GM18517 (cell line): ENCODE measurements around the gene BMP2K.

Experiments used
- ATAC-seq: cut with Tn5 transposase; IDR thresholded peaks from one replicate; pipeline ENCODE4 v1.9.1; 2021; ENCODE audit warnings: mild to moderate bottlenecking, moderate library complexity; ENCODE audit not compliant: unreplicated experiment

The BMP2K gene

GRCh38 chr4:78776079-78776728, at the start of gene BMP2K:
BMP2K (plus strand) TSS chr4:78776350; CDS start chr4:78776544, 194 bp downstream.
- ATAC-seq = peak; percentile 51

DNA sequence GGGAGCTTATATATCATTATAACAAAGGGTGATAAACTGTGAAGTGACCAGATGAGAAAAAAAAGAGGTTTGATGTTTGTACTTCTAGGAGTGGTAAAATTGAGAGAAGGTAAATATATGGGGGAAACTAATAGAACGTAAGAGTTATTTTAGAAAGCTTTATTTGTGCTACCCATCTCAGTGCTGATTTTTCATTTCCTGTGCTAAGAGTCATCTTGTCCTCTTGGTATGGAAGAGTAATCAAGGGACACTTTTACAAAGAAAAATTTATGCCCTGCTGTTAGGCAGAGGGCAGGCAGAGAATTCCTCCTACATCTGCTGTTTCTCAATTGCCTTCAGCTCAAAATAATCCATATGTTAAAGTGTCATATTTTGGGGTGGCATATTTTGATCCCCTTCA, 49.6 kb upstream of the BMP2K start:
- ATAC-seq = no peak

- no peak for ATAC-seq
These were observed 43.6 kb upstream of the BMP2K start for GRCh38 chr4:78732332-78733104.

DNA sequence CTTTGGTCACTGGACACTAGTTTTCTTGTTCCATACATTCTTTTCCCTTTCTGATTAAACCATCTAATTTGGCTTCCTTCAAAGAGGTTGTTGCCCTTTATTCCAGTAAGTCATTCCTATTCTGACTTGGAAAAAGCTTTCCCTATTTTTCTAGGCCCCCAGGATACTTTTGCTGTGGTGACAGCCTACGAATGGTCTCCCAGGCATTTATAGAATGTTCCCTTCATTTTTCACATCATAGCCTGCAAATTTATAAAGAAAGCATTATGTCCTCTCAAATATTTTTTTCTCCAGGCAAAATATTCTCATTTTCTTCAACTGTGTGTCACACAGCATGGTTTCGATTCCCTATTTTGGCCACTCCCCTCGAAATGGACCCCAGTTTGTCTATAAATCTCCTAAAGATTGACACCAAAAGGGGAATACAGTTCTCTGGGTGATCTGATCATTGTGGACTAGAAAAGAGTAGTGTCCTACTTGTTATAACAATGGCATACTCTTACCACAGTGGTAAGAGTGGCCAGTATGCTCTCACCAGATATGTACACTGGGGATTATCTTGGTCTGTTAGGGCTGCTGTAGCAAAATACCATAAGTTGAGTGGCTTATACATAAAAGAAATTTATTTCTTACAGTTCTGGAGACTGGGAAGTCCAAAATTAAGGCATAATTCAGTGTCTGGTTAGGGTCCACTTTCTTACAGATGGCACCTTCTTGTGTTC, 41.5 kb upstream of the BMP2K start:
- ATAC-seq = no peak

DNA sequence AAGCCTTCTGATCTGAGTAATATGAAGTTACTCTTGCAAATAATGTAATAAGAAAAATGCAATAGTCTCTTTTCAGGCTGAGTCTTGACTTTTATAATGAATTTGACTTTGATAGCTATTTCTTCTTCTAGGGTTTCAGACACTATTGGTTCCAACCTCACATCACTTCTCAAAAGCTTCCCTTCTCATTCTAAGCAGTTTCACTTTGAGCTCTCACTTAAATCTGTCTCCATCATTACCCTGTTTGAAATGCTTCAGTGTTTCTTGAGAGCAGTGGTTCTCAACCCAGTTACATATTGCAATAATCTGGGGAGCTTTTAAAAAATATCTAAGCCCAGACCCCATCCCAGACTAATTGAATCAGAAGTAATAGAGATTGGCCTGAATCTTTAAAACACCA, 40.5 kb upstream of the BMP2K start:
- ATAC-seq = peak; percentile 59

DNA sequence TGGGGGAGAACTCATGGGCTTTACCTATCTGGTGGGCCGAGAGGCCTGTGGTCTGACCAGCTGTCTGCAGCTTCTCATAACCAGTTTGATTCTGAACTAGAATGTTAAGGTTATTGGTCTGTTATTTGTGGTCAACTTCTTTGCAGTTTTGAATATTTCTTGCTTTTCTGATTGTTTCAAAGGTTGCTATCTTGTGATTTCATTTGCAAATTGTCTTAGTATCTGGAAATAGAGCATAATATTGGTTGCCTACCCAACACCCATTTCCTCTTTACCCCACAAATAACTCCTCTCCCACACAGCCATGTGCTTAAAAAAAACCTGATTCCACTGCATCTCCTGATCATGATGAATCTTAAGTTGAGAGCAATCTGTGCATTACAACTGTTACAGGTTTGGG, 39.1 kb upstream of the BMP2K start:
- peak; percentile 42 for ATAC-seq

DNA sequence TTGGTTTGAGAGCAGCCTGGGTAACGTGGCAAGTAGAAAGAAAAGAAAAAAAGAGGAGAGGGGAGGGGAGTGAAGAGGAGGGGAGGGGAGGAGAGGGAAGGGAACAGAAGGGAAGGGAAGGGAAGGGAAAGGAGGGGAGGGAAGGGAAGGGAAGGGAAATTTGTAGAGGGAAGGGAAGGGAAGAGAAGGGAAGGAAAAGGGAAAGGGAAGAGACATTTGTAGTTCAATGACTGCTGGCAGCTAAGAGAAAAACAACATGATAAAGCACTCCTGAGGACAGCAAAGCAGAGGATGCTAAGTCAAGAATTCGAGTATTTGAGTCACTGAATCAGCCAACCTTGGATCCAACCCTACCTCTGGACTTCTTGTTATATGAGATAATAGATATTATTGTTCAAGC, 38.2 kb upstream of the BMP2K start:
- no peak for ATAC-seq

DNA sequence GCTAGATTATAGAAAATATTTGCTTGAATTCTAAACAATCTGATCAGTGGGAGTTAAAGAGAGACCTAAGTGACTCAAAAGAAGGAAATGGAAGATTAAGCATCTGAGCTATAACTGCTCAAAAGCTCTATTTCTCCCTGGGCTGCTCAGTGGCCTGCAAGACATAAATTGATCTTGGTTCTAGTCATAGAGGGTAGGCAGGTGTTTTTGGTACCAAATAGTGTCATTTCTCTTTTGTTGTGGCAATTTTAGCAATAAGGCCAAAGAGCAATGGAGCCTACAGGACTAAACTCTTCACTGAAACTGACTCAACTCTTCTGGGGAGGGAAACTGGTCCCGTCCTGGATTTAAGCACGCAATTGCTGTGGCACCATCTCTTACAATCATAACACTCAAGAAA, 33.9 kb upstream of the BMP2K start:
- ATAC-seq = peak; percentile 54

GRCh38 chr4:78747475-78747922, 28.7 kb upstream of the BMP2K start:
- ATAC-seq = no peak

DNA sequence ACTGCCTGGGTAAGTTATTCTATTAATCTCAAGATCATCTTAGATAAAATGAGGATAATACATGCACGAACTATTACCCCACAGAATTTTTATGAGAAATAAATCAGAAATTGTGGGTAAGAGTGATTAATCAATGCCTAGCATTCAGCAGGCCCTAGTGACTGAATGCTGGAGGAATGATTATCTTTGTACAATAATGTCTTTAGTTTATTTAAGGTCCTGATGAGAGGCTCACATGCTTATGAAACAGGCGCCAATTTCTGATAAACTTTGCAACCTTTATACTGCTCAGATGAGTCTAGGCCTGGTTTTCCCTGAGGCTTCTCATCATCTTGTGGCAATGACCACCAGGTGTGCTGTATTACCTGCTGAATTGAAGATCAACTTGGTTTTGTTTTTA, 27.8 kb upstream of the BMP2K start:
- no peak for ATAC-seq

- ATAC-seq = peak; percentile 24
These were observed 26.7 kb upstream of the BMP2K start for GRCh38 chr4:78749258-78749971.

GRCh38 chr4:78749972-78750727, 26.0 kb upstream of the BMP2K start:
- peak; percentile 97 for ATAC-seq

- no peak for ATAC-seq
These were observed 23.1 kb upstream of the BMP2K start for GRCh38 chr4:78753091-78753490.

DNA sequence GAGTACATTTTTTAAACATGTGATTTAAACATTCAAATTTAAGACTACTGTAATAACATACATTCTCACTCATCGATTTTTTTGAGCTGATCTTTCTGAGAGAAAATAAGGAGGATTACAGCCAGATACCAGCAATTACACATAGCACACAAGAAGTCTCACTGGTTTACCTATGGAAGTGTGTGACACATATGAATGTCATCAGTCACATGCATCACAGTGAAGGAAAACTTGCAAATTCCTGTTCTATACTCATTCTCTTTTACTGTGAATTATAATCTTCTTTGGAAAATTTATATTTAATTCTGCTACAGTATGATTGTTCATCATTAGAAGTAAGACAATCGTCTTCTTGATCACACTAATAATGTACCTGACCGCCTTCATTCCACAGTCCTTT, 21.3 kb upstream of the BMP2K start:
- ATAC-seq = no peak

- ATAC-seq = no peak
These were observed 20.0 kb upstream of the BMP2K start for GRCh38 chr4:78756137-78756536.

DNA sequence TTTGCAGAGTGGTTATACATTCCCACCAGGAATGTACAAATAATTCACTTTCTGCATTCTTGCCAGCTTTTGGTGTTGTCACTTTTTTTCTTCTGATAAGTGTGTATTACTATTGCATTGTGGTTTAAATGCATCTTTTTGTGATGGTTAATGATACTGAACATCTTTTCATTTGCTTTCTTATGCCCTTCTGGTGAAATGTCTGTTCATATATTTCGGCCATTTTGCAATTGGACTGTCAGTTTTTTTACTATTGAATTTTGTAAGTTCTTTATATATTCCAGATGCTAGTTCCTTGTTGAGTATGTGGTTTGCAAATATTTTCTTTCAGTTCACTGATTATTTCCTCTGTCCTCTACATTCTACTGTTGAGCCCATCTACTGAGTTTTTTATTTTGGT, 19.4 kb upstream of the BMP2K start:
- ATAC-seq = no peak

- ATAC-seq = no peak
These were observed 18.6 kb upstream of the BMP2K start for GRCh38 chr4:78757574-78757973.

DNA sequence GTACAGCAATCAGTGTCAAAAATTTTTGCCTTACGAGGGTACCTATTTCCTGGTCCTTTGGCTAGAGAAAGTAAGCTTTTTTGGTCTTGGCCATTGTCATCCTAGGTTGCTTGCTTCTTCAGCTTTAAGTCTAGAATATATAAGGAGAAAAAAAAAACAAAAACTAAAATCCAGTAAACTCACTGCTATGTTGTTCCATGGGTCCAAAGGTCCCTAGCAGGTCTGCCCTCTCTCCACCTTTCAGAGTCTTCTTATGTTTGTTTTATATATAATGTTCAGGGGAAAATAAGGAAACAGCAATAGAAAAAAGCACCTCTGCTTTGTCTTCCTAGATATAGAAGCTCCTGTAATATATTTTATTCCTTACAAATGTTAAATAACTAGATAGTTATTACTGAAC, 18.1 kb upstream of the BMP2K start:
- no peak for ATAC-seq

DNA sequence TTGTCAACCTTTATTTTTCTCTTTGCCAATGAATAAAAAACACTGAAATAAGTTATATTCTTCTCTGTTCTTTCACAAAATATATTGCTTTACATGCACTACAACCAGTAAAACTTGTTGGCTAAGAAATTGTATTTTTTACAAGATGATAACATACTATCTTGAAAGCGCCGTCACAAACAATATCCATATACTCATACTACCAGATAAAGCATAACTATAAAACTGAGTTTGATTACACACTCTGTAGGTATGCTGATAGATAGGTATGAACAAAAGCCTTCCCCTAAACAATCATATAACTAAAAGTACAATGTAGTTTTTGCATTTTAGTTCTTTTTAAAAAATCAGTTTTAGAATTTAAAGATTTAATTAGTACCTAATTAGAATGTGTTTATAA, 13.6 kb upstream of the BMP2K start:
- ATAC-seq = no peak

GRCh38 chr4:78763251-78763650, 12.9 kb upstream of the BMP2K start:
- ATAC-seq = no peak
